Type B pancreatic cell (in vitro differentiated cells): ENCODE measurements around the gene HSPB8. TPM values are rescaled to one million over a fixed set of nuclear protein-coding genes. Genes with fewer than 3 reads are reported as not detected.

Experiments used
- DNase-seq: peaks from one replicate; pipeline ENCODE4 v3.0.0; 2021; ENCODE audit warnings: mixed read lengths; ENCODE audit not compliant: unreplicated experiment; ENCODE audit errors: extremely low spot score
- H3K27ac Mint-ChIP-seq: 2 replicates; pipeline ENCODE4 v1.8.0; 2021; ENCODE audit warnings: mild to moderate bottlenecking, mixed read lengths
- H3K27me3 Mint-ChIP-seq: 2 replicates; pipeline ENCODE4 v1.8.0; 2021; ENCODE audit warnings: mixed read lengths
- H3K36me3 Mint-ChIP-seq: 2 replicates; pipeline ENCODE4 v1.8.0; 2021; ENCODE audit warnings: mixed read lengths
- H3K4me1 Mint-ChIP-seq: one replicate; pipeline ENCODE4 v1.8.0; 2021; ENCODE audit warnings: mixed read lengths; ENCODE audit not compliant: unreplicated experiment
- H3K4me3 Mint-ChIP-seq: 2 replicates; pipeline ENCODE4 v1.8.0; 2021; ENCODE audit warnings: mild to moderate bottlenecking, mixed read lengths
- H3K9me3 Mint-ChIP-seq: 2 replicates; pipeline ENCODE4 v1.8.0; 2021; ENCODE audit warnings: mixed read lengths
- total RNA-seq: library from RNA; stranded (reverse); gene quantifications from 2 replicates; pipeline ENCODE4 v1.2.1, GENCODE V29; 2021; ENCODE audit warnings: low replicate concordance
- TF ChIP-seq, protein P1 (sequence below): fragments of 200-600 bp; sonication (generic); conservative IDR thresholded peaks from 2 replicates; pipeline ENCODE4 v1.5.0; 2021; ENCODE audit warnings: antibody characterized with exemption, mild to moderate bottlenecking

HSPB8 gene
- total RNA-seq, 1 donor from 2014 or later: 17.0 TPM

DNA sequence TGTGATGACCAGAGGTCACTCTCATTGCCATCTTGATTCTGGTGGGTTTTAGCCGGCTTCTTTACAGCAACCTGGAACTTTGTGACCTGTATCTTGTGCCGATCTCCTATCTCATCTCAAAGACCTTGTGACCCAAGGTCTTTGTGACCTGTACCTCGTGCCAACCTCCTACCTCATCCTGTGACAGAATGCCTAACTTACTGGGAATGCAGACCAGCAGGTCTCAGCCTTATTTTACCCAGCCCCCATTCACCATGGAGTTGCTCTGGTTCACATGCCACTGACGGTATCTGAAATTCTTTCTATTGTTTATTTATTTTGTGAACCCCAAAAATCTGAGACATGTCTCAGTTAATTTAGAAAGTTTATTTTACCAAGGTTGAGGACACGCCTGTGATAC is 7.4 kb upstream of the HSPB8 start:
- Mint-ChIP-seq H3K4me3 (no peak overlapping the region), H3K36me3 (no peaks in the 10 kb centered on the region), H3K27ac (peak overlapping the region; percentile 71), H3K4me1 (peaks cover 11% of the 10 kb centered on the region), H3K27me3 (peaks cover 6% of the 10 kb centered on the region), H3K9me3 (peaks cover 6% of the 10 kb centered on the region)
- no peak for DNase-seq
- TF ChIP-seq, protein P1, sequence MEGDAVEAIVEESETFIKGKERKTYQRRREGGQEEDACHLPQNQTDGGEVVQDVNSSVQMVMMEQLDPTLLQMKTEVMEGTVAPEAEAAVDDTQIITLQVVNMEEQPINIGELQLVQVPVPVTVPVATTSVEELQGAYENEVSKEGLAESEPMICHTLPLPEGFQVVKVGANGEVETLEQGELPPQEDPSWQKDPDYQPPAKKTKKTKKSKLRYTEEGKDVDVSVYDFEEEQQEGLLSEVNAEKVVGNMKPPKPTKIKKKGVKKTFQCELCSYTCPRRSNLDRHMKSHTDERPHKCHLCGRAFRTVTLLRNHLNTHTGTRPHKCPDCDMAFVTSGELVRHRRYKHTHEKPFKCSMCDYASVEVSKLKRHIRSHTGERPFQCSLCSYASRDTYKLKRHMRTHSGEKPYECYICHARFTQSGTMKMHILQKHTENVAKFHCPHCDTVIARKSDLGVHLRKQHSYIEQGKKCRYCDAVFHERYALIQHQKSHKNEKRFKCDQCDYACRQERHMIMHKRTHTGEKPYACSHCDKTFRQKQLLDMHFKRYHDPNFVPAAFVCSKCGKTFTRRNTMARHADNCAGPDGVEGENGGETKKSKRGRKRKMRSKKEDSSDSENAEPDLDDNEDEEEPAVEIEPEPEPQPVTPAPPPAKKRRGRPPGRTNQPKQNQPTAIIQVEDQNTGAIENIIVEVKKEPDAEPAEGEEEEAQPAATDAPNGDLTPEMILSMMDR: no peak

DNA sequence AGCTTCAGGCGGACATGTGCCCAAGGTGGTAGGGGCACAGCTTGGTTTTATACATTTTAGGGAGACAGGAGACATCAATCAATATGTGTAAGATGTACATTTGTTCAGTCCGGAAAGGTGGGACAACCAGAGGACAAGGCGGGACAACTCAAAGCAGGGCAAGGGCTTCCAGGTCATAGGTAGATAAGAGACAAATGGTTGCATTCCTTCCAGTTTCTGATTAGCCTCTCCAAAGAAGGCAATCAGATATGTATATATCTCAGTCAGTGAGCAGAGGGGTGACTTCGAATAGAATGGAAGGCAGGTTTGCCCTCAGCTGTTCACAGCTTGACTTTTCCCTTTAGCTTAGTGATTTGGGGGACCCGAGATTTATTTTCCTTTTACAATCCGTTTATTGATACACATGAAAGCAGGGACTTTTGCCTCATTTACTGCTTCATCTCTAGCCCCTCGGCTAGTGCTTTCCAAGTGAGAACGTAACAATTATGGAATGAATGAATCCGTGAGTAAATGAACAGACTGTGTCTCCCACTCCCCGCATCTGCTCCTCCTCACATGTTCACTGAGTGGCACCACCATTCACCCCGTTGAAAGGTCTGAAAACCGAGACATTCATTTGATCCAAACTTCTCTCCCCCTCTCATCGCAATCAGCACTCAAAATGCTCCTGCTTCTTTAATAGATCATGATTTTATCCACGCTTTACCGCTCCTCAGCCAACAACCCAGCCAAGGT is 6.9 kb upstream of the HSPB8 start:
- TF ChIP-seq, protein P1: no peak
- Mint-ChIP-seq H3K4me3 (no peak overlapping the region), H3K27ac (peak overlapping the region; percentile 71), H3K9me3 (peaks cover 6% of the 10 kb centered on the region), H3K36me3 (no peaks in the 10 kb centered on the region), H3K4me1 (peaks cover 13% of the 10 kb centered on the region), H3K27me3 (peaks cover 4% of the 10 kb centered on the region)
- DNase-seq: no peak

DNA sequence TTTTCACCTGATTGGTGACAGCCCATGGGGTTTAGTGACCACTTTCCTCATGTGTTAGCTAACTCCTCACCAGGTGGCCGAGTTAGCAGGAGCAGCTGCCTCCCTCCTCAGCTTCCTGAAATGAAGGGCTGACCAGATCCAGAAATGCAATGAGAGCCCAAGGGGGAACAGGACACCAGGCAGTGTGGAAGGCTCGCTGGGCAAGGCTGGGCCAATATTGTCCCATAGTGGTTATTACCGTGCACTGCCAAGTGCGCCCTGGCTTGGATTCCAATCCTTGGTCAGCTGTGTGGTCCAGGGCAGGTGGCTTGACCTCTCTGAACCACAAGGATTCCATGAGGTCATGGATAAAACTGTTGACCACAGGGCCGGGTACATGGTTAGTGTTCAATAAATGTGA is 3.6 kb upstream of the HSPB8 start:
- Mint-ChIP-seq H3K4me1 (peaks cover 15% of the 10 kb centered on the region), H3K4me3 (no peak overlapping the region), H3K9me3 (no peaks in the 10 kb centered on the region), H3K36me3 (no peaks in the 10 kb centered on the region), H3K27me3 (peaks cover 3% of the 10 kb centered on the region), H3K27ac (peak overlapping the region; percentile 10)
- DNase-seq: no peak
- TF ChIP-seq, protein P1: no peak

DNA sequence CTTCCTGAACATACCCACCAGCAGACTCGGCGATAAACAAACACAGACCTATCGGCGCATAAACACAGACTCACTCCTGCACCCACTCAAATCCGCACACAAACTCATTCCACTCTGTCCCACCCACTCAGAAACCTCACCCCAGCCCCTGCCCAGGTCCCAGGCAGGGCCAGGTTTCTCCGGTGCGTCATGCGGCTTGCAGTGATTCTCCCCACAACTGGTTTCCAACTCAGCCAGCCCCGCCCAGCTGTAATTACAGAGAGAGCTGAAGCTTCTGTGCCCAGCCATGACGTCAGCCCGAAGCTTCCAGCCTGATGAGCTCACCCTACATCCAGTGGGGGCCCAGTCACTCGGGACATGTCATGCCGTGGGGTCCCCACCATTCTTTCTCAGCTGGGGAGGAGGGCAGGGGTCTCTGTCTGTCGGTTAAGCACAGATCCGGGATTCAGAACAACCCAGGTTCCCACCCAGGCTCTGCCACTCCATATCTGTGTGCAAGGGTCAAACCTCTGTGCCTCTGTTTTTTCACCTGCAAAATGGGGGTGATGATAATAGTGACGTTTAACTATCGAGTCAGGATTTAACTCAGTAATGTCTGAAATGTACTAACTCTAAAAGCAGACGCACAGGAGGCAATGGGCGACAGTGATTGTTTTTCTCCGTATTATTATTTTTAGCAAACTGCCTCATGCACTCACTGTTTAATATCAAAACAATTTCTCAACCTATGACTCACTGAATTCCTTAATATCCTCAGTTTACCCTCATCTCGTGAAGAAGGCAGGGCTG is 2.3 kb upstream of the HSPB8 start:
- TF ChIP-seq, protein P1: no peak
- Mint-ChIP-seq H3K9me3 (no peaks in the 10 kb centered on the region), H3K27ac (peak overlapping the region; percentile 98), H3K36me3 (no peaks in the 10 kb centered on the region), H3K27me3 (peaks cover 3% of the 10 kb centered on the region), H3K4me3 (peak overlapping the region; percentile 67), H3K4me1 (peaks cover 29% of the 10 kb centered on the region)
- DNase-seq: no peak

DNA sequence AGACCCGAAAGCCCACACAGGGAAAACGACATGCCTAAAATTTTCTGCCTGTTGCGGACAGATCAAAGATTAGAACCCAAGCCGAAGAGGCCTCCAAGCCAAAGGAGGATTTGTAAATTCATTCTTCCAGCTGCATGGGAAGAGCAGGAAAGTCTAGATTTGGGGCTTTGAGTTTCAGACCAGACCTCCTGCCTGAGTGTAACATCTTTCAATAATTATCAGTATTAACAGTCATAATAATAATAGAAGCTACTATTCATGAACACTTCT is 1.7 kb upstream of the HSPB8 start:
- TF ChIP-seq, protein P1: no peak
- Mint-ChIP-seq H3K9me3 (no peaks in the 10 kb centered on the region), H3K4me1 (peaks cover 34% of the 10 kb centered on the region), H3K27ac (peak overlapping the region; percentile 98), H3K4me3 (no peak overlapping the region), H3K27me3 (peaks cover 3% of the 10 kb centered on the region), H3K36me3 (no peaks in the 10 kb centered on the region)
- DNase-seq: no peak
